ENCODE data around the gene LETM1. TPM values are rescaled to one million over a fixed set of nuclear protein-coding genes. Genes with fewer than 3 reads are reported as not detected.

The LETM1 gene
- total and polyA plus RNA-seq, 2 of the 13 experiments (the other 11 are each of a cell fraction or from before 2014, with no cell fraction given), result 9.7 to 41.6 TPM

- TF ChIP-seq U2AF2 (IDR thresholded peaks at IDR 0.05; ENCODE audit: low read depth, low read length) (no peak), HNRNPL (IDR thresholded peaks at IDR 0.05; ENCODE audit: low read depth, low read length) (peak; percentile 94), CEBPB (IDR thresholded peaks at IDR 0.05; ENCODE audit: borderline replicate concordance, low read depth, low read length) (no peak), ARID4A (CRISPR knock-in tag; IDR thresholded peaks at IDR 0.05; ENCODE audit: borderline replicate concordance) (no peak), KLF11 (CRISPR knock-in tag; IDR thresholded peaks at IDR 0.05) (no peak), ZNF639 (CRISPR knock-in tag; conservative IDR thresholded peaks at IDR 0.05) (no peak), SMAD1 (CRISPR knock-in tag; IDR thresholded peaks at IDR 0.05; ENCODE audit: borderline replicate concordance, low read depth) (0 out of 2 replicates have a peak, but pooled peaks have one; percentile 4), KLF13 (CRISPR knock-in tag; IDR thresholded peaks at IDR 0.05) (no peak), ZNF883 (CRISPR knock-in tag; IDR thresholded peaks at IDR 0.05; ENCODE audit: not compliant biosample characterization) (no peak), SATB2 (CRISPR knock-in tag; IDR thresholded peaks at IDR 0.05) (no peak), SMAD9 (CRISPR knock-in tag; IDR thresholded peaks at IDR 0.05) (no peak), ZBTB20 (CRISPR knock-in tag; IDR thresholded peaks at IDR 0.05; ENCODE audit: borderline replicate concordance, low read depth) (no peak), SRSF1 (optimal IDR thresholded peaks at IDR 0.05; ENCODE audit: low read depth, low read length) (no peak), ZSCAN31 (CRISPR knock-in tag; IDR thresholded peaks at IDR 0.05; ENCODE audit: low read depth) (no peak), ZNF737 (CRISPR knock-in tag; IDR thresholded peaks at IDR 0.05; ENCODE audit: borderline replicate concordance) (no peak), JDP2 (CRISPR knock-in tag; IDR thresholded peaks at IDR 0.05; ENCODE audit: borderline replicate concordance) (no peak), MXD4 (CRISPR knock-in tag; IDR thresholded peaks at IDR 0.05) (no peak), ZNF251 (CRISPR knock-in tag; IDR thresholded peaks at IDR 0.05) (0 out of 2 replicates have a peak, but pooled peaks have one; percentile 78), NR2F1 (CRISPR knock-in tag; IDR thresholded peaks at IDR 0.05) (no peak), DBP (CRISPR knock-in tag; IDR thresholded peaks at IDR 0.05; ENCODE audit: not compliant biosample characterization) (no peak), ZNF512 (CRISPR knock-in tag; IDR thresholded peaks at IDR 0.05) (no peak), KDM5B (CRISPR knock-in tag; IDR thresholded peaks at IDR 0.05; ENCODE audit: borderline replicate concordance) (no peak), NFKB2 (CRISPR knock-in tag; IDR thresholded peaks at IDR 0.05; ENCODE audit: borderline replicate concordance) (no peak)
Observed at GRCh38 chr4:1784395-1784788, 71.6 kb downstream of the LETM1 start (continued).
